Limb (tissue), 2 donors: ENCODE results near the gene GRIN1.
"Not testable (repeated sequence)": the region's sequence is repeated elsewhere in the genome, so short reads cannot be mapped to it uniquely, and the experiment has no call there.

Experiments used
- DNase-seq, 2 donors: peaks; one replicate each; pipeline ENCODE4 v3.0.0-alpha.2; 2016; ENCODE audit errors: extremely low spot score in 2 of 2

Gene GRIN1

DNA sequence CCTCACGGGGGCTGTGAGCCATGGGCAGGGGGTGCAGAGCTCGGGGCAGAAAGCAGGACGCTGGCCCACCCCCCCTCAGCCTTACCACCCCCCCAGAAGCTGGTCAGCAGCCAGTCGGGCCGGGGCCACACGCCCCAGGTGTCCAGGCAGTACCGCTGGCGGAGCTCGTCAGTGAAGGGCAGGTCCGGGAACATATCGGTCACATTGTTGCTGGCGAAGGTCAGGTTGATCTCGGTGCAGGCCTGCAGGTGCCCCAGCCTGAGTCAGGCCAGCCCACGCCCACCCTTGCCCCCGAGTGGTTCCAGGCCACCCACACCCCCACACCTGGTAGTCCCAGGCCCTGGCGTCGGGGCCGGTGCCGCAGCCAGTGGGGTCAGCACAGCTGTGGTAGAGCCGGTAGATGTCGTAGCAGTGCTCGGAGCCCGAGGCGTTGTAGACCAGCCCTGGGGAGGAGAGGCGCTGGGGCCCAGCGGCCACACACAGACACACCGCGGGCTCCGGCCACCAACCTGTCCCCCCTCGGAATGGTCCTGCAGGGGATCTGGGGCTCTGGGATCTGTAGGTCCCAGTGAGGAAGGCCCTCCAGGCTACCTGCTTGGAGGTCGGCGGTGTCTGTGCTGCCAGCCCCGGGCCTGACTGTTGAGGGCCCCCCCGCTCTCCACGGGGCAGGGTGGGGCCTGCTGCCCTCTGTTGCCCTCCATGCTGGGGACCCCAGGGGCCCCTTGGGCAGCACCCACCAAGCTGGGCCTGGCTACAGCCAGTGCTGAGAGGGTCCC lies 27.0 kb upstream of the GRIN1 start:
- no peak for DNase-seq

DNA sequence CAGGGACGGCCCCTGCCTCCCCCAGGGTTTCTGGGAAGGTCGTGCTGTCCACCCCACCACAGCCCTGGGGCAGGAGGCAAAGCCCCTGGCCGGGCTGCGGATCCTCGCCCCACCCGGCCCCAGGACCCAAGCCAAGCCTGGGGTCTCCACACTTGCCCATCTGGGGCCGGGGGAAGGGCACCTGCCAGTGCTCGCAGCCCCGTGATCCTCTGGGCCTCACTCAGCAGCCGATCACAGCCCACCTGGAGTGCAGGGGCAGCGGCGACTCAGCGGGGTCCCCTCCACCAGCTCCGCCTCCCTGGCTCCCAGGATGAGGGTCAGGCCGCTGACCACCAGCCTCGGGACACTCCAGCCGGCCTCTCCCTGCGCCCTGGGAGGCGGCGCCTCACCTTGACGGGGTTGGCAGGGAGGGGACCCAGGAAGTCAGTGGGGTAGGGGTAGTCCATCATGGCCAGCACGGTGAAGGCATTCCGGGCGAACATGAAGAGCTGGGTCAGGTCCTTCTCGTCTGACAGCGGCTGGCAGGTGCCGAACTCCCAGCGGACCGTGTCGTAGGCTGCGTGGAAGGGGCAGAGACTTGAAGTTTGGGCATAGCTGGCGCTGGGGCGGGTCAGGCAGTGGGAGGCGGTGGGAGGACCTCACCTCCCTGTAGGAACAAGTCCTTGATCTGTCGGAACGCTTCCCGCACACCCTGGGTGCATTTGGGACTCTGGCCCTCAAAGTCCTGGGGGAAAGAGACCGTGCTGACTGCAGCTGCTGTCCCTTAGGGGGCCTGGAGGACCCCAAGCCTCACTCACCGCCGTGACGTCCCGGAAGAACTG lies 26.2 kb upstream of the GRIN1 start:
- no peak for DNase-seq

DNA sequence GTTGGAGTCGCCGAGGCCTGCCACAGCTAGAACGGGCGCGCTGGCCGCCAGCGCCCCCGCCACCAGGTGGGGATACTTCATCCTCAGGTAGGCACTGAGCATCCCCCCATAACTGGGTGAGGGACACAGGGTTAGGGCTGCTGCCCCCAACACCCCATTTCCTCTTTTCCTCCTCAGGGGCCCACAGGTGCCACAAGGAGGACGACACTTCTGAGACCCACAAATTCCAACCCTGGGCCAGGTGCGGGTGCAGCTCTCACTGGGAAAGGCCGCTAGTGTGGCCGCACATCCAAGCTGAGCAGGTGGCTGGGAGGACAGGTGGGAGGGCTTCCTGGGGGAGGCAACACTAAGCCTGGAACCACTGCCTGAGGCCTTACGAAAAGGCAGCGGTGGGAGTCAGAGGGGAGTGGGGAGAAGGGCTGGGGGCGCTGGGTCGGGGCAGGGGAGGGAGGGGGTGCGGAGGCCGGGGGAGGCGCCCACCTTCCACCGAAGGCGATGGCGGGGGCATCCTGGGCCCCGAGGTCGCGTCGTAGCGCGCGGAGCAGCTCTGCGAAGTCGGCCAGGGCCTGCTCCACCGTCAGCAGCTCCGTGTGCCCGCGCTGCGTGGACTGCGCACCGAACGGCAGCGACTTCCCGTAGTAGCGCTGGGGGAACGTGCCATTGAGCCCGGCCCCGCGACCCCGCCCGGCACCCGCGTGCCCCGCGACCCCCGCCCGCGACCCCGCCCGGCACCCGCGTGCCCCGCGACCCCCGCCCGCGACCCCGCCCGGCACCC lies 25.4 kb upstream of the GRIN1 start:
- no peak for DNase-seq

DNA sequence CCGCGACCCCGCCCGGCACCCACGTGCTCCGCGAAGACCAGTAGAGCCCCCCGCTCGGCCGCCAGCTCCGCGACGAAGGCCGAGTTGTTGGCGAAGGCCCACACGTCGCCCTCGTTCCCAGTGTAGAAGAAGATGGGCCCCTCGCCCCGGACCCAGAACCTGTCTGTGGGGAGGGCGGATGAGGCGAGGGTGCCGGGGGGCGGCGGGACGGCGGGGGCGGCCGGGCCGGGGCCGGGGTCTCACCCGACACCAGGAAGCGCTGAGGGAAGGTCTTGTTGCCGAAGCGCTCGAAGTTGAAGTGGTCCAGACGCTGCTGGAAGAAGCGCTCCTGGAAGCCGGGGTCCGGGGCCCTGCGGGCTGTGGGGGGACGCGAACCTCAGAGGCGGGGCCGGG lies 24.7 kb upstream of the GRIN1 start:
- no peak for DNase-seq

DNA sequence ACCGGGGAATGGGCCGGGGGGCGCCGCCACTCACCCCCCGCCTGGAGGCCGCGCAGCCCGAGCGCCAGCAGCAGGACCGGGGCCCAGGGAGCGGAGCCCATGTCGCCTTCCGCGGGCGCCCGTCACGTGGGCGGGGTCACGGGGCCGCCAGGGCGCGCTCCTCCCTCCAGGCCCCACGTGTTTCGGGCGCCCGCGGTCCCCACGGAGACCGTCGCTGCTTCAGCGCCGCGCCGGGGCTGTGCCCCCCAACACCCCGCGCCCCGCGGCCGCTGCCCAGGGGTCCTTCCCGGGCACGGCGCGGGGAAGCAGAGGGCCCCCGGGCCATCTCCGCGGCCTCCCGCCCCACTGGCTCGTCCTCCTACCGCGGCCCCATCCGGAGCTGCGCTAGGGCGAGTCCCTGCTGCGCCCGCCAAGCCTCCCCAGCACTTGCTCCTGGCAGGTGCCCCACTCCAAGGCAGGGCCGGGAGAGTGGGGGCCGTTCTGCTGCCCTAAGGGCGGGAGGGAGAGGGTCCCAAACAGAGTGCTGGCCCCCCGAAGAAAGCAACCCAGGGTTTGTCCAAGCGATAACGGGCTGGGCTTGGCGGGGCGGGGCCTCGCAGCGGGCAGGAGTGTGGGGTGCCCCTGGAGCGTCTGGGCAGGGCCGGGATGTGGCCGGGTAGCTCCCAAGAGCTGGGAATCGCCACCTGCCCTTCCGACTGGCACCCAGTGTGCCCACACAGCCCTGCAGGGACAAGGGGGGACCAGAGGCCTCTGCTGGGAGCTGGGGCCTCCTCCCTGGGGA lies 24.2 kb upstream of the GRIN1 start, which contains the start of gene DPP7:
Gene DPP7 (minus strand): TSS at position 121 of the 781 bp plus-strand sequence. CDS start 20 bp downstream, at position 101.
- peak in 1 of 2 donors; percentile 66 for DNase-seq

DNA sequence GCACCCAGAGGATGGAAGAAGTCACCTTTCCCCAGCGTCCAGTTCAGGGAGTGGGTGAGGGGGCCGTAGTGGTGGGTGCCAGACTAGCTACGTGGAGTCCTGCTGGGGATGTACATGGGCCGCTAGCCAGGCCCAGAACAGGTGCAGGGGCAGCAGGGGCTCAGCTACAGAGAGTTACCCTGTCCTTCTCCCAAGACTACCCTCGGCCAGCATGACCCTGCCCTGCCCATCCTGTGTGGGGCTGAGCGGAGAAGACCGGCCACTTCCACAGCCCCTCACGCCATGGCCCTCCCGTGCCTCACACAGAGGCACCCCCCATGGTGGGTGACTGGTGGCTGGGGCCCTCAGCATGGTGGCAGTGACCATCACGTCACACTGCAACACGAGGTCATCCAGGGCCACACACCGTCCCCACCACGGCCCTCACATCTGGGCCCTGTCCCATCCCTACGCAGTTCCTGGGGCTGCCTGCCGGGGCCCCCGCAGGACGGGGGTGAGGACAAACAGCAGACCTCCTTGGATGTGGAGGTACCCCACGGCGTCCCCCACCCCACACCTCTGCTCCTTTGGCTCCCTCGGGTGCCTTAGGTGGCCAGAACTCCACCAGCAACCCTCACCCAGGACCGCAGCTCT lies 23.4 kb upstream of the GRIN1 start:
- DNase-seq, result no peak

DNA sequence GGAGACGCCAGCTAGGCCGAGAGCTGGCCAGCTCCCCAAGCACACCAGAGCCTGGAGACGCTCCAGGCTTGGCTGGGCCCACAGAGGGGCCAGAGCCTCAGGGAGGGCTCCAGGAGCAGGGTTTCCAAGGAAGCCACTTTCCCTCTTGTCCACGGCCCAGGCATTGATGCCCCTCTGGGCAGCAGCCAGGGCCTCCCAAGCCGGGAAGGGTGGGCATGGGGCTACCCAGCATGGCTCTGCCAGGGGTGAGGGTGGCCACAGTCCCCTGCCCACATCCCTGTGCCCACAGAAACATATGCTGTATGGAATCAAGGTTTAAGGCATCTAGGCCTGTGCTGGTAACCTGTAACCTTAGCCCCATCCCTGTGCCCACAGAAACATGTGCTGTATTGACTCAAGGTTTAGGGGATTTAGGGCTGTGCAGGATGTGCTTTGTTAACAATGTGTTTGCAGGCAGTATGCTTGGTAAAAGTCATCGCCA lies 22.9 kb upstream of the GRIN1 start:
- DNase-seq, result no peak

DNA sequence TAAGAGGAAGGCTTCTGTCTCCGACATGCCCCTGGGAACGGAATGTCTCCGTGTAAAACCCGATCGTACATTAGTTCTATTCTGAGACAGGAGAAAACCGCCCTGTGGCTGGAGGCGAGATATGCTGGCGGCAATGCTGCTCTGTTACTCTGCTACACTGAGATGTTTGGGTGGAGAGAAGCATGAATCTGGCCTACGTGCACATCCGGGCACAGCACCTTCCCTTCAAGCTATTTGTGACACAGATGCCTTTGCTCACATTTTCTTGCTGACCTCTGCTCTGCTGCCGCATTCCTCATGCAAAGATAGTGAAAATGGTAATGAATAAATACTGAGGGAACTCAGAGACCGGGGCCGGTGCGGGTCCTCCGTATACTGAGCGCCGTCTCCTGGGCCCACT lies 22.2 kb upstream of the GRIN1 start:
- DNase-seq, result no peak

DNA sequence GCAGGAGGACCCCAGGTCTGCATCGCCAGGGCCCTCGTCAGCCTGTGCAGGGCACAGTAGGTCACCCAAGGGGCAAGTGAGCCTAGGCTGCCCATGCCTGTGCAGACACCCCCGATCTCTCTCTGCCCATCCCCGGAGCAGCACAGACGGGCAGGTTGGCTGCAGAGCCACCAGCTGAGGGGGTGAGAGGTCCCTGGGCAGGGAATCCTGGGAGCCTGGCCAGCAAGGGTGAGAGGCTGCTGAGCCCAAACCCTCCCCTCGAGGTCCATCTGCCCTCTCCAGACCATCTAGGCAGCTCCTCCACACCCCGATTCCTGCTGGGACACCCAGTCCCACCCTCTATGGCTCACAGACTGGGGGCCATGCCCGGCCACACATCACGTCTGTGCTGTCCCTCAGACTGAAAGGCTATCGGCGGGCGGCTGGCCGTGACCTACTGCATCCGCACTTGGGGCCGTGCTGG lies 21.7 kb upstream of the GRIN1 start:
- DNase-seq, result no peak

DNA sequence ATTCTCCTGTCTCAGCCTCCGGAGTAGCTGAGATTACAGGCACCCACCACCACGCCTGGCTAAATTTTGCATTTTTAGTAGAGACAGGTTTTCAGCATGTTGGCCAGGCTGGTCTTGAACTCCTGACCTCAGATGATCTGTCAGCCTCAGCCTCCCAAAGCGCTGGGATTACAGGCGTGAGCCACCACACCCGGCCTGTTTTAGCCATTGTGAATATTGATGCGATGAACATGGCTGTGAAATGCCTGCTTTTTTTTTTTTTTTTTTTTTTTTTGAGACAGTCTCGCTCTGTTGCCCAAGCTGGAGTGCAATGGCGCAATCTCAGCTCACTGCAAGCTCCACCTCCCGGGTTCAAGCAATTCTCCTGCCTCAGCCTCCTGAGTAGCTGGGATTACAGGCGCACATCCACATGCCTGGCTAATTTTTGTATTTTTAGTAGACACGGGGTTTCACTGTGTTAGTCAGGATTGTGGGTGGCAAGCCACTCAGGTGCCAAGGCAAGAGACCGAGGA lies 20.8 kb upstream of the GRIN1 start:
- DNase-seq, result not testable (repeated sequence)

DNA sequence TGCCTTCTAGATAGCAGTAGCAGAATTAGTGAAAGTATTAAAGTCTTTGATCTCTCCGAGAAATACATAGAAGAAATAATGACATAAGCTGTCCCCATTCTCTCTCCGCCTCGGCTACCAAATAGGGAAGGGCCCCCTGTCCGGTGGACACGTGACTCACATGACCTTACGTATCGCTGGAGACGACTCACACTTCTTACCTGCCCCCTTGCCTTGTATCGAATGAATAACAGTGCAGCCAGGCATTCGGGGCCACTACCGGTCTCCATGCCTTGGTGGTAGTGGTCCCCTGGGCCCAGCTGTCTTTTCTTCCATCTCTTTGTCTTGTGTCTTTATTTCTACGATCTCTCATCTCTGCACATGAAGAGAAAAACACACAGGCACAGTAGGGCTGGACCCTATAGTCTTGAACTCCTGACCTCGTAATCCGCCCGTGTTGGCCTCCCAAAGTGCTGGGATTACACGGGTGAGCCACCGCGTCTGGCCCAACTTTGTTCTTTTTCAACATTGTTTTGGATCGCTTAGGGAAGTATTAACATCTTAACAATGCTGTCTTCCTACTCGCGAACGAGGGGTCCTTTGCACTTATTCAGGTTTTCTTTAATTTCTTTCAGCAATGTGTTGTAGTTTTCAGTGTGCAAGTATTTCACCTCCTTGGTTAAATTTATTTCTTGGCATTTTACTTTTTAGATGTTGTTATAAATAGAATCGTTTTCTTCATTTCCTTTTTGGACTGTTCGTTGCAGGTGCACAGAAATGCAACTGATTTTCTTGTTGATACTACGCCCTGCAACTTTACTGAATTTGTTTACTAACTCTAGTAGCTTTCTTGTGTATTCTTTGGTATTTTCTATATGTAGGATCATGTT lies 16.8 kb upstream of the GRIN1 start:
- DNase-seq, result not testable (repeated sequence)

DNA sequence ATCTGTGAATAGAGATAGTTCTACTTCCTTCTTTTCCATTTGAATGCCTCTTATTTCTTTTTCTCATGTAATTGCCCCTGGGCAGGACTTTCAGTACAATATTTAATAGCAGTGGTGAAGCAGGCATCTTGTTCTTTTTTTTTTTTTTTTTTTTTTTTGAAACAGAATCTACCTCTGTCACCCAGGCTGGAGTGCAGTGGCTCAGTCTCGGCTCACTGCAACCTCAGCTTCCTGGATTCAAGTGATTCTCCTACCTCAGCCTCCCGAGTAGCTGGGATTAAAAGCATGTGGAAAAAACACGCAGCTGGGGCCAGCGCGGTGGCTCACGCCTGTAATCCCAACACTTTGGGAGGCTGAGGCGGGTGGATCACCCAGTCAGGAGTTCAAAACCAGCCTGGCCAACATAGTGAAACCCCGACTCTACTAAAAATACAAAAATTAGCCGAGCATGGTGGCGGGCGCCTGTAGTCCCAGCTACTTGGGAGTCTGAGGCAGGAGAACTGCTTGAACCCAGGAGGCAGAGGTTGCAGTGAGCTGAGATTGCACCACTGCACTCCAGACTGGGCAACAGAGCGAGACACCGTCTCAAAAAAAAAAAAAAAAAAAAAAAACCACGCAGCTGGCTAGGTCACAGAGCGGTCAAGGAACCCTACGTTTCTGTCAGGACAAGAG lies 16.0 kb upstream of the GRIN1 start:
- DNase-seq, result not testable (repeated sequence)

DNA sequence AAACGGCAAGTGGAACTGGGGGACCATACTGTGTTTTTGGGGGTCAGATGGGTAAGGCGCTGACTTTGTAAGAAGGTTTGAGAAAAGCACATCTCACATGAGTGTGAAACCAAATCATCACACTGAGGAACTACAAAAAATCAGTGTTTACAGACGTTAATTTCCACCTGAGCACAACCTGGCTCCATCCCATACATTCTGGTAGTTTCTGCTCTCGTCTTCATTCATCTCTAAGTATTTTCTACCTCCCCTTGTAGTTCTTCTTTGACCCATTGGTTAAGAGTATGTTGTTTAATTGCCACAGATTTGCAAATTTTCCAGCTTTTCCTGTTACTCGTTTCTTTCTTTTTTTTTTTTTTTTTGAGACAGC lies 15.5 kb upstream of the GRIN1 start:
- no peak for DNase-seq

DNA sequence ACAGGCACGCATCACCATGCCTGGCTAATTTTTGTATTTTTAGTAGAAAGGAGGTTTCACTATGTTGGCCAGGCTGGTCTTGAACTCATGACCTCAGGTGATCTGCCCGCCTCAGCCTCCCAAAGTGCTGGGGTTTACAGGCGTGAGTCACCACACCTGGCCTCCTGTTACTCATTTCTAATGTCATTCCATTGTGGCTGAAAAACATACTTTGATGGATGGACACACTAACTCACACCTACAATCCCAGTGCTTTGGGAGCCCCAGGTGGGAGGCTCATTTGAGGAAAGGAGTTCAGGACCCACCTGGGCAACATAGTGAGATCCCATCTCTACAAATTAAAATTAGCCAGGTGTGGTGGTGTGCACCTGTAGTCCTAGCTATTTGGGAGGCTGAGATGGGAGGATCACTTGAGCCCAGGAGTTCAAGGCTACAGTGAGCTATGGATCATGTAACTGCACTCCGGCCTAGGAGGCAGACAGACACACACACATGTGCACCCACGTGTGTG lies 14.9 kb upstream of the GRIN1 start:
- DNase-seq, result not testable (repeated sequence)

DNA sequence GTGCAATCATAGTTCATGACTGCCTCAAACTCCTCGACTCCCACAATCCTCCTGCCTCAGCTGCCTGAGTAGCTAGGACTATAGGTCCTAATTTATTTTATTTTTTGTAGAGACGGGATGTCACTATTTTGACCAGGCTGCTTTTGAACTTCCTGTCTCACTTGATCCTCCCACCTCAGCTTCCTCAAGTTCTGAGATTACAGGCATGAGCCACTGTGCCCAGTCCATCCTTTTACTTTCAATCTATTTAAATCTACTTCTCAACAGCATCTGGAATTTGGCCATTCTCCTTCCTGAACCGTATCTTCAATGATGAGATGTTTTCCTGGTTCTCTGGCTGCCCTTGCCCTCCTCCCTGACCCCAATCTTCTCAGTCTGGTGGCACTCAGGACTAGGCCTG lies 12.2 kb upstream of the GRIN1 start:
- DNase-seq, result no peak

DNA sequence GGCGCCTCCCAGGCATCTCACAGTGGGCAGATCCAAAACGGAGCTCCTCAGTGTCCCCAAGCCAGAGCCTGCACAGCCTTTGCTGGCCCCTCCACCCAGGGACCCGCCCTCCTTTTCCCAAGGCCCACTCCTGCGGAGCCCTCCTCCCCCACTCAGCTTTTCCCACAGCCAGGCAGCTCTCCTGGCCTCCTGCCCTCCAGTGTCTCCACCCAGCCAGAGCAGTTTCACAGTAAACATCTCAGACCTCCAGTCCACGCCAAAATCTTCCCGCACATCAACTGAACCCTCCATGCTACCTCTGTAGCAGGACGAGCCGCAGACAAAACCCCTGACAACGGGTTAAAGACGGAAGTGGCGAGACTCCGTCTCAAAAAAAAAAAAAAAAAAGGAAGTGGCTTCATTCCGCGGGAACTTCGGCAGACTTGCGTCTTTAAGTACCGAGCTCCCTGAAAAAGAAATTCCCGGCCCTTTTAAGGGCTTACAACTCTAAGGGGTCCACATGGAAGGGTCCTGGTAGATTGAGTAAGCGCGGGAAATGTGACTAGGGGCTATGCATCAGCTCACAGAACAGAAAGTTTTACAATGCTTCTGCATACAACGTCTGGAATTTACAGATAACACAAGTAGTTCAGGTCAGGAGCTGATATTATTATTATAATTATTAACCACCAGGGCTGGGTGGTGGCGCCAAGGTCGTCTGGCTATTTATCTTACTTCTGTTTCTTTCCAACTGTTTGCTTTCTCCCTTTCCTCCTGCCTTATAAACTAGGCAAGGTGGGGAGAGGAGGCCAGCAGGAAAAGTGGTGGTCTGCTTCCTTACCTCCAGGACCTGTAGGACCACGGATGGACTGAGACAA lies 11.4 kb upstream of the GRIN1 start:
- no peak for DNase-seq

DNA sequence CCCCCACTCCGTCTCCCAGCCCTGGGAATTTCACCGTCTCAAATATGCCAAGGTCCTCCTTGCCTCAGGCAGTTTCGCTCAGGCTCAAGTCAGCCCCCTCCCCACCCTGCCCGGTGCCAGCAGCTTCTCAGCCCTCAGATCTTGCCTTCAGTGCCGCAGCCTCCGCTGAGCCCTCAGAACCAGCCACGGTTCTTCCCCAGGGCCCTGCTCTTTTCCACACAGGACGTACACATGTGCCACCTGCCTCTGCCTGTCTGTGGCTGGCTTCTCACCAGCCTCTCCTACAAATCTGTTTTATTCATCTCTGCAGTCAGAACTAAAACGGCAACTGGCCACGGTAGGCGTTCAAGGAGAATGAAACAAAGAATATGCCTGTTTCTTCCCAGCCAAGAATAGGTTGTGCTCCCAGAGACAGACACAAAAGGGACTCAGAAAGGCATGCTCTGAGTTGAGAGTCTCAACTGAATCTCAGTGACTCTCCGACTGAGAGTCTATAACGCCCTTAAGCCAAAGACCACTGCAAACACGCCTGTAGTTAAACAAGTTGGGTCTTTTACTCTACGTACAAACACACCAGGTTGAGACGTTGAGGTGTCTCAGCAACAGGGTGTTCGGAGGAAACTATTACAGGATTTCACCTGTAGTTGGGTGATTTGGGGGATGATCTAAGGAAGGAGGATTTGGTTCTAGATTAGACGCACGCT lies 10.6 kb upstream of the GRIN1 start:
- DNase-seq, result no peak
